GM19035 (cell line): ENCODE data around the gene ZRANB1.

Experiments used
- ATAC-seq: cut with Tn5 transposase; IDR thresholded peaks from one replicate; pipeline ENCODE4 v1.9.1; 2021; ENCODE audit not compliant: unreplicated experiment

The ZRANB1 gene

GRCh38 chr10:125004571-125005311 is 62.8 kb downstream of the ZRANB1 start:
- ATAC-seq = no peak

- no peak for ATAC-seq
Observed at GRCh38 chr10:125005312-125006187, 63.6 kb downstream of the ZRANB1 start.

- no peak for ATAC-seq
Observed at GRCh38 chr10:125006188-125006680, 64.3 kb downstream of the ZRANB1 start.

- ATAC-seq = no peak
Observed at GRCh38 chr10:125006921-125007426, 65.1 kb downstream of the ZRANB1 start.

GRCh38 chr10:125007436-125007835 is 65.5 kb downstream of the ZRANB1 start:
- no peak for ATAC-seq

GRCh38 chr10:125008689-125009638 is 67.0 kb downstream of the ZRANB1 start:
- no peak for ATAC-seq

- ATAC-seq = no peak
Observed at GRCh38 chr10:125009661-125010161, 67.8 kb downstream of the ZRANB1 start.

- ATAC-seq = no peak
Observed at GRCh38 chr10:125010362-125010761, 68.4 kb downstream of the ZRANB1 start.

GRCh38 chr10:125011171-125011925 is 69.4 kb downstream of the ZRANB1 start:
- ATAC-seq = no peak

- no peak for ATAC-seq
Observed at GRCh38 chr10:125011926-125012705, 70.2 kb downstream of the ZRANB1 start.

GRCh38 chr10:125012851-125013528 is 71.1 kb downstream of the ZRANB1 start:
- no peak for ATAC-seq

GRCh38 chr10:125013529-125013872 is 71.6 kb downstream of the ZRANB1 start:
- ATAC-seq = no peak

GRCh38 chr10:125014086-125014830 is 72.3 kb downstream of the ZRANB1 start:
- no peak for ATAC-seq

- ATAC-seq = no peak
Observed at GRCh38 chr10:125014836-125015355, 73.0 kb downstream of the ZRANB1 start.

GRCh38 chr10:125015356-125015944 is 73.5 kb downstream of the ZRANB1 start:
- ATAC-seq = no peak

- no peak for ATAC-seq
Observed at GRCh38 chr10:125016123-125016522, 74.2 kb downstream of the ZRANB1 start.

GRCh38 chr10:125016611-125017202 is 74.8 kb downstream of the ZRANB1 start:
- ATAC-seq = no peak
